Lower lobe of right lung (tissue), 2 donors: ENCODE results near the gene PPTC7. TPM values are rescaled to one million over a fixed set of nuclear protein-coding genes. Genes with fewer than 3 reads are reported as not detected.
"Not testable (repeated sequence)": the region's sequence is repeated elsewhere in the genome, so short reads cannot be mapped to it uniquely, and the experiment has no call there.

ENCODE experiments used
- ATAC-seq, 2 donors: fragments of 200-7000 bp; cut with Tn5 transposase; one replicate each; pipeline ENCODE4 v1.9.1; 2020 to 2022; ENCODE audit warnings: mild to moderate bottlenecking in 2 of 2, moderate library complexity in 2 of 2
- DNase-seq: peaks from one replicate; pipeline ENCODE4 v3.0.0-alpha.2; 2020
- H3K27ac ChIP-seq: fragments of 200-600 bp; one replicate; pipeline ENCODE4 v1.8.0; 2022
- H3K27me3 ChIP-seq: fragments of 200-600 bp; one replicate; pipeline ENCODE4 v1.8.0; 2022; ENCODE audit warnings: low read depth
- H3K36me3 ChIP-seq: fragments of 200-600 bp; one replicate; pipeline ENCODE4 v1.8.0; 2022; ENCODE audit warnings: mild to moderate bottlenecking
- H3K4me1 ChIP-seq: fragments of 200-600 bp; one replicate; pipeline ENCODE4 v1.8.0; 2022
- H3K4me3 ChIP-seq: fragments of 200-600 bp; one replicate; pipeline ENCODE4 v1.8.0; 2022; ENCODE audit warnings: mild to moderate bottlenecking
- H3K9me3 ChIP-seq: fragments of 200-600 bp; one replicate; pipeline ENCODE4 v1.8.0; 2022
- CTCF ChIP-seq: fragments of 200-600 bp; IDR thresholded peaks from one replicate; pipeline ENCODE4 v1.8.0; 2022; ENCODE audit warnings: antibody characterized with exemption, mild to moderate bottlenecking
- intact Hi-C: fragments of 100-400 bp; cut with DNase I; formaldehyde crosslinking; loops from one replicate; pipeline ENCODE4 v1.11.0; 2022
- total RNA-seq: library from RNA; stranded (reverse); fragmentation: NEBNext Ultra II Directional; extraction: Animal tissue kit (Norgen Biotek cat#: 25700); gene quantifications from one replicate; pipeline ENCODE4 v1.2.1, GENCODE V29; 2021
- donor health status: DM: no; HTN: yes; CAD: no; lungs with severe emphysema.

The PPTC7 gene
- total RNA-seq, 1 donor from 2014 or later: 23.6 TPM

DNA sequence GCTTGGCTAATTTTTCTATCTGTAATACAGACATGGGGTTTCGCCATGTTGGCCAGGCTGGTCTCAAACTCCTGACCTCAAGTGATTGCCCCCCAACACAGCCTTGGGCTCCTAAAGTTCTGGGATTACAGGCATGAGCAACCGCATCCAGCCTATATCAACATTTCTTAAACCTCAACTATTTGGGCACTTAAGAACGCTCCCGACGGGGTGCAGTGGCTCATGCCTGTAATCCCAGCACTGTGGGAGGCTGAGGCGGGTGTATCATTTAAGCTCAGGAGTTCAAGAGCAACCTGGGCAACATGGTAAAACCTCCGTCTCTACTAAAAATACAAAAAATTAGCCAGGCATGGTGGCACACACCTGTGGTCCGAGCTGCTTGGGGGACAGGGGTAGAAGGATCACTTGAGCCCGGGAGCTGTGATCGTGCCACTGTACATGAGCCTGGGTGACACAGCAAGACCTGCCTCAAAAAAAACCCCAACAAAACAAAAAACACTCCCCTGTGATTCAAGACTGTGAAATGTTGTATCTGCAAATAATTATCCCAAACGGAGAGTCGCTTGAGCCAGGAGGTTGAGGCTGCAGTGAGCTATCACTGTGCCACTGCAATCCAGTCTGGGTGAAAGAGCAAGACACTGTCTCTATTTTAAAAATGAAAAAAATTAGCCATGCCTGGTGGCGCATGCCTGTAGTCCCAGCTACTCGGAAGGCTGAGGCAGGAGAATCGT is 21.5 kb downstream of the PPTC7 start:
- DNase-seq (no peak), ATAC-seq (no peak)
- no peak for TF ChIP-seq CTCF
- Histone ChIP-seq H3K27ac (no peak overlapping the region), H3K27me3 (no peaks in the 10 kb centered on the region), H3K9me3 (no peaks in the 10 kb centered on the region), H3K4me1 (peaks cover 61% of the 10 kb centered on the region), H3K4me3 (no peak overlapping the region), H3K36me3 (no peaks in the 10 kb centered on the region)
- intact Hi-C loops: no loop called here

DNA sequence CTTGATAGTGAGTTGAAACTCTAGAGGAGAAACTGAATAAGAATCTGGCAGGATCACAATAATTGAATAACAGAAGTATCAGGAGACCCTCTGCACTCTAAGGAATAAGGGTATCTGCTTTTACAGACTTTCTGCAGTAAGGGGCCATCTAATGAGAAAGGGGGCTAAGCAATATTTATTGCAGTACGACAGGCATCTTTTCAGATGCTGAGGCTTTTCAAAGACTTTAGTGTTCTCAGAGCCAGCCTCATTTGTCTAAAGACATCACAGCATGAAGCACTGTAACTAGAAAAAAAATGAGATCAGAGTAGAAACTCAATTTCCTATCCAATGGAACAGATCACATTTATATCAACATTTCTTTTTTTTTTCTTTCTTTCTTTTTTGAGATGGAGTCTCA is 22.2 kb downstream of the PPTC7 start:
- H3K27ac ChIP-seq: no peak overlapping the region
- H3K4me1 ChIP-seq: peaks cover 61% of the 10 kb centered on the region
- H3K4me3 ChIP-seq: no peak overlapping the region
- no peaks in the 10 kb centered on the region for H3K36me3 ChIP-seq
- intact Hi-C loops: no loop called here
- ATAC-seq (no peak), DNase-seq (no peak)
- no peak for TF ChIP-seq CTCF
- no peaks in the 10 kb centered on the region for H3K9me3 ChIP-seq
- no peaks in the 10 kb centered on the region for H3K27me3 ChIP-seq

DNA sequence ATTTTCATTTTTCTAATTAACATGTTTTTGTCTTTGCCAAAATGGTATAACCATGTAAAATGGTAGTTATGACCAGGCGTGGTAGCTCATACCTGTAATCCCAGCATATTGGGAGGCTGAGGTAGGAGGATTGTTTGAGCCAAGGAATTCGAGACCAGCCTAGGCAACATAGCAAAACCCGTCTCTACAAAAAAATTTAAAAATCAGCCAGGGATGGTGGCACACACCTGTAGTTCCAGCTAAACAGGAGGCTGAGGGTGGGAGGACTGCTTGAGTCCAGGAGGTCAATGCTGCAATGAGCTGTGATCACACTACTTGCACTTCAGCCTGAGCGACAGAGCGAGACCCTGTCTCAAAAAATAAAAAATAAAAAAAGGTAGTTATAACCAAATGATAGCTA is 23.1 kb downstream of the PPTC7 start:
- intact Hi-C loops: no loop called here
- Histone ChIP-seq H3K4me1 (peaks cover 62% of the 10 kb centered on the region), H3K4me3 (no peak overlapping the region), H3K36me3 (no peaks in the 10 kb centered on the region), H3K27me3 (no peaks in the 10 kb centered on the region), H3K9me3 (no peaks in the 10 kb centered on the region), H3K27ac (no peak overlapping the region)
- no peak for ATAC-seq
- TF ChIP-seq CTCF: no peak
- no peak for DNase-seq

DNA sequence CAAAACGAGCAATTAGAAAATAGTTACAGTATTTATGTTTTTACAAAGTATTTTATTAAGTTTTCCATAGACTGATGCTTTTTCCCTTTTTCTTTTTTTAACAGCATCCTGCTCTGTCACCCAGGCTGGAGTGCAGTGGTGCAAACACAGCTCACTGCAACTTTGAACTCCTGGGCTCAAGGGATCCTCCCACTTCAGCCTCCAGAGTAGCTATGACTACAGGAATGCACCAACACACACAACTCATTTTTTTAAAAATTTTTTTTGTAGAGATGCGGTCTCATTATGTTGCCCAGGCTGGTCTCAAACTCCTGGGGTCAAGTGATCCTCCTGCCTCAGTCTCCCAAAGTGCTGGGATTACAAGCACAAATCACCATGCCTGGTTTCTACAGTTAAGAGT is 24.2 kb downstream of the PPTC7 start:
- ATAC-seq, H3K27me3 ChIP-seq, DNase-seq, H3K4me3 ChIP-seq, H3K27ac ChIP-seq, H3K9me3 ChIP-seq, intact Hi-C loops, H3K36me3 ChIP-seq: not testable (repeated sequence)
- H3K4me1 ChIP-seq: peaks cover 62% of the 10 kb centered on the region

DNA sequence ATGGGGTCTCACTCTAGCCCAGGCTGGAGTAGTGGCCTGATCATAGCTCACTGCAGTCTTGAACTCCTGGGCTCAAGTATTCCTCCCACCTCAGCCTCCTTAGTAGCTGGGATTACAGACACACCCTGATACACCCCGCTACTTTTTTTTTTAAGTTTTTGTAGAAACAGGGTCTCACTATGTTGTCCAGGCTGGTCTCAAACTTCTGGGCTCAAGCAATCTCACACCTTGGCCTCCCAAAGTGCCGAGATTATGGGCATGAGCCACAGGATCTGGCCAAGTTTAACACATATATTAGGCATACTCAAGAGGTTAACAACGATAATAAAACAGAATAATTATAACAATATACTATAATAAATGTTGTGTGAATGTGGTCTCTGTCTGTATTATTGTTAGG is 25.8 kb downstream of the PPTC7 start:
- Histone ChIP-seq H3K9me3 (no peaks in the 10 kb centered on the region), H3K4me1 (peaks cover 45% of the 10 kb centered on the region), H3K4me3 (no peak overlapping the region), H3K27me3 (no peaks in the 10 kb centered on the region), H3K36me3 (no peaks in the 10 kb centered on the region), H3K27ac (no peak overlapping the region)
- intact Hi-C loops: no loop called here
- no peak for ATAC-seq
- no peak for TF ChIP-seq CTCF
- no peak for DNase-seq

DNA sequence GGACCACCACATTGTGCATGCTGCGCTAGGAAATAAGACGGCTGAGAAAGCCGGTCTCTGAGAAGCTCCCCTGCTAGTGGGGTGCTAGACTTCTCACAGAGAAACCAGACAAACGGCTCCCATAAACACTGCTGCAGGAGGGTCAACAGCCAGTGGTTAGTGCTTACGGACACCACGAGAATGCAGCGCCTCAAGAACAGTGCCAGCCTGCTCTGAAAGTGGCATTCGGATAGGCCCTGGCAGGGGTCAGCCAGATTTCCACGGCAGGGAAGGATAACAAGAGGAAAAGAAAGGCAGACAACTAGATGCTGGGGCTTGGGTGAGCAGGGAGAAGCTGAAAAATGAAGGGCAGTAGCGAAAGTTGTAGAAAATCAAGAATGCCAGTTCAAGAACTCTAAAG is 26.4 kb downstream of the PPTC7 start:
- no peaks in the 10 kb centered on the region for H3K9me3 ChIP-seq
- H3K36me3 ChIP-seq: peaks cover 1% of the 10 kb centered on the region
- no peak for TF ChIP-seq CTCF
- no peak overlapping the region for H3K27ac ChIP-seq
- intact Hi-C loops: no loop called here
- H3K4me3 ChIP-seq: no peak overlapping the region
- no peaks in the 10 kb centered on the region for H3K27me3 ChIP-seq
- peaks cover 39% of the 10 kb centered on the region for H3K4me1 ChIP-seq
- no peak for DNase-seq
- ATAC-seq: no peak
